Activated T-cell treated with anti-CD3 and anti-CD28 coated beads, Interleukin-2, amount 50 U/mL, for 1 hour (primary cell): Measurements from ENCODE around the gene NEXN.
"Not testable (repeated sequence)": the region's sequence is repeated elsewhere in the genome, so short reads cannot be mapped to it uniquely, and the experiment has no call there.

ENCODE experiments used
- DNase-seq: peaks from one replicate; pipeline ENCODE4 v3.0.0-alpha.2; 2020

NEXN gene

GRCh38 chr1:77972080-77972479 is 83.7 kb downstream of the NEXN start:
- no peak for DNase-seq

DNA sequence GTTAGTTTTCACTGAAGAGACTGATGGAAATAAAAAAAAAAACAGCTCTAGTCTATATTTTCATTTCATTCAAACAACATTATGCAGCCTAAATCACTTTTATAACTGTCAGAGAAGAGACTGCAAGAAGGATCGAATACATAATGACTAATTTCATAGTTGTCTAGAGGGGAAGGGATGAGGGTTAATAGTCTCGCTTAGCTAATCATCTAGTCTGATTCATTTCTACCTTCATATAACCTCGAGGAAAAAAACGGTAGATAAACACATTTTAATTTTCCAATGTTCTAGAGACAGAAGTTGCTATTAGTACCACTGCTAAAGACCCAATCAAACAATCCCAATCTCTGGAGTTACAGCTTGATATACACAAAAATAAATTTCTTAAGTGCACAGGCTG is 87.0 kb downstream of the NEXN start:
- no peak for DNase-seq

- no peak for DNase-seq
Observed at GRCh38 chr1:77975907-77976306, 87.5 kb downstream of the NEXN start.

- DNase-seq: no peak
Observed at GRCh38 chr1:77976433-77977076, 88.1 kb downstream of the NEXN start.

DNA sequence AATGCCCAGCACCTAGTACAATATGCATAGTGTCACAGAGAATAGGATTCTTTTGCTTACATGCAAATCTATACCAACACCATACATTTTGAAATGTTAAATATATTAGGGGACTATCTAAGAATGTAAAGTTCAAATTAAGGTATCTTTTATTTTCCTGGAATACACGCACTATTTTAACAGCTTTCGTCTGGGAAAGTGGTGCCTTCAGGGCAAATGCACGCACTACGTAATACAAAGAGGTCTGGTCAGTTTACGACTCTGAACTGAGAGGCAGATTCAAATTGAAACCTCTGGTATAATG is 89.5 kb downstream of the NEXN start:
- DNase-seq: no peak

DNA sequence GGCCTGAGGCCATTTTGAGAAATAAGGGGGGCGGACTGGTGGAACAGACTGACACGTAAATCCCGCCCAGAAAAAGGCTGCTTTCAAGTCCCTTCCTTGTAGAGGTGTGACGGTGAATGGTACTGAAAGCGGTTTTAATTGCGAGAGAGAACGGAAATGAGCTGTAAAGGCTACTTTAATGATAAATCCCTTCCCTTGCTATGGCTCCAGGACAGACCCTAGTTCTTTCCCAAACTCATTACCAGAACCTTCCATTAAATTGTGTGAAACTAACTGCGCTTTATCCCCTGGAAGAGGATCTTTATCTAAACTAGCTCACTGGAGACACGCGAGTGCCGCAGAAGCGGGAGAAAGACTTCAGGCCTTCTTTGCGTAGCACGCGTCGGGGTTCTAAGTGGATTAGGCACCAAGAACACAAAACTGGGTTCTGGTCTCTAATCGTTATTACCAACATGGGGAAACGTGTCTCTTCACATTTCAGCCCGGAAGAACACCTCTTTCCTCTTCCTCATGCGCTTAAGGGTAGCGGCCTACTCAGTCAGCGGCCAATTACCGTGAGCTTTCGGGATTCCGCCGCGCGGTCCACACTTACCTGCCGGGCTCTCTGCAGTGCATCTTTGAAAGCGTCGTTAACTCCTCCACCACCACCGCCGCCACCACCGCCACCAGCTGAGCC is 90.0 kb downstream of the NEXN start:
- DNase-seq: peak; percentile 46

- peak; percentile 91 for DNase-seq
Observed at GRCh38 chr1:77978969-77979876, 90.8 kb downstream of the NEXN start, which contains the start of gene FUBP1. FUBP1 (minus strand) TSS chr1:77979072; CDS start chr1:77979004, 68 bp downstream.

- not testable (repeated sequence) for DNase-seq
Observed at GRCh38 chr1:77983352-77983996, 95.0 kb downstream of the NEXN start.

DNA sequence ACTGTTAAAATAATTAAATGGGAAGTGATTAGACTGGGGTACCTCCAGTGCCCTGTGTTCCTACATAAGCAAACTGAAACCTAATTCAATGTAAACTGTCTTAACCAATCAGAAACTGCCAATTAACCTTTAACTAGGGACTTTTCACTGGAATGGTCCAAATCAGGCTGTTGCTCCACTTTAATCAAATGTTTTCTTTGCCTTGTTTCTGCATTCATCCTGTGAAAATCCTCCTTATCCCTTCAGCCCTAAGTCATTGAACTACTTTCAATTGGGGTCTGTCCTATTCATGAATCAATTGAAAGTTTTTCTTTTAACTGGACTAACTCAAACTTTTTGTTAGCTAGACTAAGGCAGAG is 95.6 kb downstream of the NEXN start:
- no peak for DNase-seq

- DNase-seq: no peak
Observed at GRCh38 chr1:77984629-77985028, 96.2 kb downstream of the NEXN start.

- DNase-seq: no peak
Observed at GRCh38 chr1:77986810-77987209, 98.4 kb downstream of the NEXN start.

GRCh38 chr1:77987919-77988318 is 99.5 kb downstream of the NEXN start:
- DNase-seq: no peak

DNA sequence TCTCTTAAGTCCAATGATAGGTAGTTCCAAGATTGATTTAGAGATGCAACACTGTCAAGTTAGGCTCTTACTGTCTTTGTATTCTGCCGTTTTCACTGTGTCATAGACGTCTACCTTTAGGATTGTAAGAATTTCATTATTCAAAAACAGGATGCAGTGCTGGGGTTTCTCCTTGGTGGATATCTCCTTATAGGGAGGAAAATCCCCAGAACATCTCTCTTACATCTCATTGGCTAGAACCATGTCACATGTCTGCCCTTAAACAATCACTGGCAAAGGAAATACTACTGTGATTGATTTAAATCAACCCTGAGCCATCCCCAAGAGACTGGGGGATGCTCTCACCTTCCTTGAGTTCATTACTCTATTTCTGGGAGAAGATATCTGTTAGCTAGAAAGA is 101.3 kb downstream of the NEXN start:
- DNase-seq: no peak

DNA sequence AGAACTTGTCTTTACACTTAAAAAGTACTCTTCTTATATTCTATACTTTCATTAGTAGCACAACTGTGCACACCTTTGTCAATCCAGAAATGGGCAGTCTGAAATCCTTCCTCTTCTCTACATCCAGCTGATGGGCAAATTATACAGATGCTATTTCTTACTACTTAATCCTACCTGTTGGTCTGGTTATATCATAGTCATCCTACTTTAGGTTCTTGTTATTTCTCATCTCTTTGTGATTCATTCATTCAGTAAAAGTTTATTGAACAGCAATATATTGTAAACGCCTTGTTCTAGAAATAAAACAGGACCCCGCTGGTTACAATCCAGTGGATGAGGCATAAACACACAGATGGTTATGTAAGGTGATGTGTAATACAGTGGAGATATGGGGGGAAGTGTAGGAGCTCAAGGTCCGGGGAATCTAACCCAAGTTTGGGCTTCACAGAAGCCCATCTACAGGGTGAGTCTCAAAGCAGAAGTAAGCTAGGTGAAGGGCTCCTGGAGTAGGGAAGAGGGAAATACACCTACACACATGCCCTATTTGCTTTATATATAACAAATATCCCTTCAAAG is 102.3 kb downstream of the NEXN start:
- no peak for DNase-seq

- no peak for DNase-seq
Observed at GRCh38 chr1:77991638-77992037, 103.2 kb downstream of the NEXN start.
